Occipital lobe (tissue), 2 donors: ENCODE measurements around the gene ADAMTS20. TPM values are rescaled to one million over a fixed set of nuclear protein-coding genes. Genes with fewer than 3 reads are reported as not detected.
"Not testable (repeated sequence)": the region's sequence is repeated elsewhere in the genome, so short reads cannot be mapped to it uniquely, and the experiment has no call there.

Experiments used
- DNase-seq: peaks from one replicate; lab custom pipeline; 2025; lab: John Stamatoyannopoulos, UW
- total RNA-seq: library from RNA; depleted of rRNA; stranded (reverse); fragments of >200 nt; gene quantifications from one replicate; pipeline ENCODE4 v1.2.3, GENCODE V29; 2014

ADAMTS20 gene
- total RNA-seq, 1 donor from 2014 or later, result 0.47 TPM

- DNase-seq, result not testable (repeated sequence)
Measured at GRCh38 chr12:43360001-43360400, 192.0 kb downstream of the ADAMTS20 start.

GRCh38 chr12:43357141-43357540, 194.9 kb downstream of the ADAMTS20 start:
- no peak for DNase-seq

GRCh38 chr12:43352001-43352400, 200.0 kb downstream of the ADAMTS20 start:
- no peak for DNase-seq

- DNase-seq, result no peak
Measured at GRCh38 chr12:43349863-43350262, 202.1 kb downstream of the ADAMTS20 start.

- no peak for DNase-seq
Measured at GRCh38 chr12:43348221-43348620, 203.8 kb downstream of the ADAMTS20 start.

GRCh38 chr12:43347026-43347425, 205.0 kb downstream of the ADAMTS20 start:
- no peak for DNase-seq

- DNase-seq, result no peak
Measured at GRCh38 chr12:43345023-43345422, 207.0 kb downstream of the ADAMTS20 start.

- not testable (repeated sequence) for DNase-seq
Measured at GRCh38 chr12:43341785-43342313, 210.2 kb downstream of the ADAMTS20 start.

GRCh38 chr12:43338848-43339526, 213.0 kb downstream of the ADAMTS20 start:
- no peak for DNase-seq

- DNase-seq, result no peak
Measured at GRCh38 chr12:43337571-43338444, 214.2 kb downstream of the ADAMTS20 start.

- no peak for DNase-seq
Measured at GRCh38 chr12:43336962-43337555, 214.9 kb downstream of the ADAMTS20 start.

- DNase-seq, result no peak
Measured at GRCh38 chr12:43333644-43334043, 218.4 kb downstream of the ADAMTS20 start.

- no peak for DNase-seq
Measured at GRCh38 chr12:43332977-43333640, 218.9 kb downstream of the ADAMTS20 start.

- no peak for DNase-seq
Measured at GRCh38 chr12:43331935-43332334, 220.1 kb downstream of the ADAMTS20 start.

- DNase-seq, result no peak
Measured at GRCh38 chr12:43329375-43329774, 222.6 kb downstream of the ADAMTS20 start.

- DNase-seq, result no peak
Measured at GRCh38 chr12:43325786-43326185, 226.2 kb downstream of the ADAMTS20 start.

GRCh38 chr12:43320281-43320680, 231.7 kb downstream of the ADAMTS20 start:
- DNase-seq, result no peak

GRCh38 chr12:43318021-43318420, 234.0 kb downstream of the ADAMTS20 start:
- no peak for DNase-seq

GRCh38 chr12:43317156-43317555, 234.8 kb downstream of the ADAMTS20 start:
- DNase-seq, result no peak

GRCh38 chr12:43316520-43316919, 235.5 kb downstream of the ADAMTS20 start:
- DNase-seq, result no peak

- DNase-seq, result no peak
Measured at GRCh38 chr12:43315961-43316360, 236.0 kb downstream of the ADAMTS20 start.
